ENCODE data around the gene PHACTR2.

PHACTR2 gene

DNA sequence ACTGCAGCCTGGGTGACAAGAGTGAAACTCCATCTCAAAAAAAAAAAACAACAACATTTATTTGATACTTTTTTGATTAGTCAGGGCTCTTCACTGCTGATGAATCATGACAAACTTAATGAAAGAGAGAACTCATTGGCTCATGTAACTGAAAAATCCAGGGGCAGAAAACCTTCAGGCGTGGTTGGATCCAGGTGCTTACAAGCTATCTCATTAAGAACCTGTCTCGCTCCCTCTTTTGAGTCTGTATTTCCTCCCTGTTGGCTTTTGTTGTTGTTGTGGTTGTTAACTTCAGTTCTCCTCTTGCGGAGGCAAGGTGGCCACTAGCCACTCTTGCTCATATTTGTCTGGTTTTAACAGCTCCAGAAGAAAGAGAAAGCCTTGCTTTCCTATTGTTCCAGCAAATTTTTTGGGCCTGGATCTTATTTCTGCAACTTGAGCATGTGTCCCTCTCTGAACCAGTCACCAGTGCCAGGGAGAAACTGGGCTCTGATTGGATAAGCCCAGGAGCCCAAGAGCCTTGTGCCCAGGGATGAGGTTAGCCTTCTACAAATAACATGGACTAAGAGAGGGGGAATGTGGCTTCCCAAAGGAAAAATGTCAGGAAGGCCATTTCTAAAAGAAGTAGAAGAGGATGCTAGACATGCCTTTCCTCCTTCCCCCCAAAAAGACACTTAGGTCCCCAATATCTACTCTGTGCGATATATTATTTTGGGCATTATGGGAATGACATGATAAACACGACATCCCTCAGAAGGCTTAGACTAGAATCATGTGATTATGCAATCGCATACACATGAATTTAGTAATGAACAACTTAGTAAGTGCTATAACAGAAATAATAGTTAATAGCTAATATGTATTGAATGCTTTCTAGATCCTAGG, 64.5 kb downstream of the PHACTR2 start:
- H3K36me3 Mint-ChIP-seq (ENCODE audit: low read depth), result no peaks in the 10 kb centered on the region
- peaks cover 44% of the 10 kb centered on the region for H3K4me1 Mint-ChIP-seq

DNA sequence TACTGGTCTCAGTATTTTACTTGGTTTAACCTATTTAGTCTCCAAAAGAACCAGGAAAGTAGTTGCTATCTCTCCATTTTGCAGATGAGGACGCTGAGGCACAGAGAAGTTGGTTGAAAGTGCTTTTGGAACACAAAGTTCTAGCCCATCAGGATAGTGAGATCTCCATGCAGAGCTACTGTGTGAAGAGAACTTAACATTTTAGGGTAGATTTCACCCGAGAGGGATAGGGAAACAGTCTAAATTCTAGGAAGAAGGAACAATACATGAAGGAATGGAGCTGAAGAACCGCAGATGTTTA, 65.1 kb downstream of the PHACTR2 start:
- H3K36me3 Mint-ChIP-seq (ENCODE audit: low read depth), result no peaks in the 10 kb centered on the region
- no peaks in the 10 kb centered on the region for H3K27me3 Mint-ChIP-seq (ENCODE audit: low read depth)
- H3K4me1 Mint-ChIP-seq, result peaks cover 49% of the 10 kb centered on the region
- H3K9me3 Mint-ChIP-seq, result no peaks in the 10 kb centered on the region
- H3K27ac Mint-ChIP-seq, result peak overlapping the region; percentile 93 to 97 (median 96)
- H3K4me3 Mint-ChIP-seq, result peak overlapping the region in 2 of 3 experiments; percentile 57 to 59
- TF ChIP-seq, protein P1, sequence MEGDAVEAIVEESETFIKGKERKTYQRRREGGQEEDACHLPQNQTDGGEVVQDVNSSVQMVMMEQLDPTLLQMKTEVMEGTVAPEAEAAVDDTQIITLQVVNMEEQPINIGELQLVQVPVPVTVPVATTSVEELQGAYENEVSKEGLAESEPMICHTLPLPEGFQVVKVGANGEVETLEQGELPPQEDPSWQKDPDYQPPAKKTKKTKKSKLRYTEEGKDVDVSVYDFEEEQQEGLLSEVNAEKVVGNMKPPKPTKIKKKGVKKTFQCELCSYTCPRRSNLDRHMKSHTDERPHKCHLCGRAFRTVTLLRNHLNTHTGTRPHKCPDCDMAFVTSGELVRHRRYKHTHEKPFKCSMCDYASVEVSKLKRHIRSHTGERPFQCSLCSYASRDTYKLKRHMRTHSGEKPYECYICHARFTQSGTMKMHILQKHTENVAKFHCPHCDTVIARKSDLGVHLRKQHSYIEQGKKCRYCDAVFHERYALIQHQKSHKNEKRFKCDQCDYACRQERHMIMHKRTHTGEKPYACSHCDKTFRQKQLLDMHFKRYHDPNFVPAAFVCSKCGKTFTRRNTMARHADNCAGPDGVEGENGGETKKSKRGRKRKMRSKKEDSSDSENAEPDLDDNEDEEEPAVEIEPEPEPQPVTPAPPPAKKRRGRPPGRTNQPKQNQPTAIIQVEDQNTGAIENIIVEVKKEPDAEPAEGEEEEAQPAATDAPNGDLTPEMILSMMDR (IDR thresholded peaks at IDR 0.05; ENCODE audit: unreplicated experiment in 3 of 3), result no peak

More for the DNA sequence above, 64.5 kb downstream of the PHACTR2 start:
- TF ChIP-seq, protein P1 (IDR thresholded peaks at IDR 0.05; ENCODE audit: unreplicated experiment in 3 of 3), result no peak
- no peaks in the 10 kb centered on the region for H3K27me3 Mint-ChIP-seq (ENCODE audit: low read depth)
- no peaks in the 10 kb centered on the region for H3K9me3 Mint-ChIP-seq
- H3K4me3 Mint-ChIP-seq, result peak overlapping the region in 1 of 3 experiments; percentile 59
- peak overlapping the region; percentile 93 to 97 (median 96) for H3K27ac Mint-ChIP-seq

DNA sequence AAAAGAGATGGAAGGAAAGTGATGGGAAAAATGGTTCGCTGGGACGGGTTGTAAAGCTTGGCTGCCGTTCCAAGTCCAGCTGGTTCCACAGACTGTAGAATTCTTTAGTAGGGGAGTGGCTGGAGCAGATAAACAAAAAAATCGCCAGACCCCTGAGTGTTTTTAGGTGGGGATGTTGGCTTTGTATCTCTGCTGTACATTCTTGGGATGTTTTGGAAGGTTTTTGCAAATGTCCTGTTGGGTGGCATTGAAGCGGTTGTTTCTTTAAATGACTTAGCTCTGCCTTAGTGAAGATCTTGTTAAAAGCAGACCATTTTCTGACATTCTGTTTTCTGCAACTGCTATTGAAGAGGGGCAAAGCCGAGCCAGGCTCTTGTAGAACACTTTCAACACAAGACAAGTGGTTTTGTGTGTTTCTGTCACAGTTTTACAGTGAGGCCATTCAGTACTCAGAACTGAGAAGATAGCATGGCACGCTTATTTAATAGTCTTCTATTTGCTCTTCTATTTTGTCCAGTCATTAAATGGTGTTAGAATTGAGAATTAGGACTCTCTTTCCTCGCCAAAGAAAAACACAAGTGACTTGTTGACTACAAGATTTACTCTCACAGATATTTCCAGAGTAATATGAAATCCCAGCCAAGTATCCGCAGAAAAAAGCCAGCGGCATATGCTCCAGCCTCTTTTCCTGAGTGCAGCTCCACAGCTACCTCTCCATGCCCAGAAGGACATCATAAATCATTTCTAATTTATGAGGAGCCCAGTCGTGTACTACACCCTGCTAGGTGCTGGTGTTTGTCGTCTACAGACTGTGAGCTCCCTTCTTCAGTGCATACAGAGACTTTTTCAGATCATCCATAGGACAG, 65.8 kb downstream of the PHACTR2 start:
- Mint-ChIP-seq H3K27ac (peak overlapping the region; percentile 93 to 97 (median 96)), H3K9me3 (no peaks in the 10 kb centered on the region), H3K27me3 (ENCODE audit: low read depth) (no peaks in the 10 kb centered on the region), H3K4me1 (peaks cover 52% of the 10 kb centered on the region), H3K4me3 (peak overlapping the region; percentile 8 to 59 (median 57)), H3K36me3 (ENCODE audit: low read depth) (no peaks in the 10 kb centered on the region)
- TF ChIP-seq, protein P1 (IDR thresholded peaks at IDR 0.05; ENCODE audit: unreplicated experiment in 3 of 3), result no peak

DNA sequence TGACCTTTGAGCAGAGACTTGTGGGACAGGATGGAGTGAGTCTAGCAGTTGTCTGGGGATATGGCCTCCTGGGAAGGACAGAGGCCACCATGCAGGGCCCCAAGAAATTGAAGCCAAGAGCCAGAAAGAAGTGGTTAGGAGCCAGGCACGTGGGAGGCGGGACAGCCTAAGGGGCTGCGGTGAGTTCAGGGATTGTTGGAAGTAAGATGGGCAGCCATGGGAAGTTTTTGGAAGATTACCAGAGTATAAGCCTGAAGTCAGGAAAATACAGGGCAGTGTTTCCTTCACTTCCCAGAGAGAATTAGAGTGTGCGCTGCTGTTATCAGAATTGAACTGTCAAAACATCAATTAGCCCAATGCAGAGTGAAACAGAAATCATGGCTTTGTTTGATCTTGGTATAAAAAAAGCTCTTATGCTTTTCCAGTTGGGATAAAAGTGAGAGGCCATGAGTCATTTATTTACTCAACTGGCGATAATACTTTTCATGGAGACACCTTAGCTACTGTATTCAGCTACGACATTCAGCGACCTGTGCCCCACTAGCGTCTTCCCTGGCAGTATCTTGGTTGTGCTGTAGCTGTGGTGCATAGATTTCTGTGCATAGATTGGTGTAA, 66.9 kb downstream of the PHACTR2 start:
- Mint-ChIP-seq H3K4me1 (peaks cover 59% of the 10 kb centered on the region), H3K4me3 (peak overlapping the region; percentile 39 to 54 (median 54)), H3K27me3 (ENCODE audit: low read depth) (no peaks in the 10 kb centered on the region), H3K36me3 (ENCODE audit: low read depth) (no peaks in the 10 kb centered on the region), H3K9me3 (no peaks in the 10 kb centered on the region), H3K27ac (peak overlapping the region; percentile 93 to 97 (median 96))
- TF ChIP-seq, protein P1 (IDR thresholded peaks at IDR 0.05; ENCODE audit: unreplicated experiment in 3 of 3), result no peak

DNA sequence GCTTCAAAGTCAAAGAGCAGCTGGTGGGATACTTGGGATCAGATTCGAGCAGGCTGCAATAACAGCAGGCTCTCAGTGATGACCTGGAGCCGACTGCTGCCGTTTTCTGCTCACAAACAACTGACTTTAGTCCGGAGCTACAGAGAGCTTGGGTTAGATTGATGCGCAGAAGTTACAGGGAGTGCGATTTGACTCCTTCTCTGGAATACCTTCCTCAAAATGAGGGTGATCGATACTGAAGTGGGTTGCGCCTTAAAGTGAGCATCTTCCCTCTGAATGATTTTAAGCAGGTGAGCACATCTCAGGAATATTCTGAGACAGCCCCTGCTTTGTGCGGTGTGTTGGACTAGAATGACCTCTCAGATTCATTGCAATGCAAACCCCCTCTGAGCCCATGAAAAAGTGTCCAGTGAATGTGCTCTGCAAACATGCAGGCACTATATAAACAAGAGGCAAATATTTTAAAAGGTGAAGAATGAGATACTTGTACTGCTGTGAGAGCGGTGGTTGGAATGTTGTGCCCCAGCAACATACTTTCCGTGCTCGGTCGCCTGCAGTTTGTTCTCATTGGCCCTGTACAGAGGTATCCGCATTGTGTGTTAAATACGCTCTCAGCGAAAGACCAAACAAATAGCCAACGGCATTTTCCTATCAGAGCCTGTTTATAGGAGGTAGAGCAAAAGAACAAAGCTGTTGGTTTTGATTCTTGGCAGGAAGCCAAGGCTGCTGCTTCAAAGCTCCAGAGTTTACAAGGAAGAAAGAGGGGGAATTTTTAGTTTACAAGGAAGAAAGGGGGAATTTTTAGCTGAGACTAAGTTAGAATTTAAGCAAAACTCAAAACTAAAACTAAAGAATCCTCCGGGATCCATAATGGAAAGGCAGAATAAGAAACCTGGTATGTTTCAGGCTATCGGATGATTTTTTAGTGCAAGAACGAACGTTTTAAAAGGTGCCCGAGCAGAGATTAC, 67.7 kb downstream of the PHACTR2 start:
- TF ChIP-seq, protein P1 (IDR thresholded peaks at IDR 0.05; ENCODE audit: unreplicated experiment in 3 of 3), result no peak
- Mint-ChIP-seq H3K27ac (peak overlapping the region; percentile 93 to 97 (median 96)), H3K27me3 (ENCODE audit: low read depth) (no peaks in the 10 kb centered on the region), H3K9me3 (no peaks in the 10 kb centered on the region), H3K4me1 (peaks cover 60% of the 10 kb centered on the region), H3K4me3 (peak overlapping the region; percentile 45 to 59 (median 54)), H3K36me3 (ENCODE audit: low read depth) (no peaks in the 10 kb centered on the region)

Data from nephron (organoid).